NCI-H345 treated with DMSO at 0.1 percent for 48 hours (cell line): ENCODE results near the gene TMEM184B.
"Not testable (repeated sequence)": the region's sequence is repeated elsewhere in the genome, so short reads cannot be mapped to it uniquely, and the experiment has no call there.

Experiments
- DNase-seq: peaks from one replicate; lab custom pipeline; 2025; ENCODE audit not compliant: unreplicated experiment; lab: John Stamatoyannopoulos, UW

TMEM184B gene

GRCh38 chr22:38184788-38185187 lies 88.0 kb downstream of the TMEM184B start:
- no peak for DNase-seq

GRCh38 chr22:38181453-38182200 lies 91.2 kb downstream of the TMEM184B start, which contains the start of gene PLA2G6:
PLA2G6 (minus strand) TSS chr22:38181830; CDS start chr22:38169426, 12,404 bp downstream.
- DNase-seq: peak; percentile 93

GRCh38 chr22:38180841-38181452 lies 91.9 kb downstream of the TMEM184B start:
- no peak for DNase-seq

GRCh38 chr22:38178605-38178937 lies 94.2 kb downstream of the TMEM184B start:
- DNase-seq: not testable (repeated sequence)

GRCh38 chr22:38177926-38178604 lies 94.7 kb downstream of the TMEM184B start:
- DNase-seq: no peak

GRCh38 chr22:38177571-38177925 lies 95.3 kb downstream of the TMEM184B start:
- not testable (repeated sequence) for DNase-seq

- DNase-seq: no peak
These were observed 95.8 kb downstream of the TMEM184B start for GRCh38 chr22:38177044-38177443.

- no peak for DNase-seq
These were observed 96.6 kb downstream of the TMEM184B start for GRCh38 chr22:38176170-38176741.

GRCh38 chr22:38175206-38176118 lies 97.3 kb downstream of the TMEM184B start:
- DNase-seq: no peak

- no peak for DNase-seq
These were observed 98.2 kb downstream of the TMEM184B start for GRCh38 chr22:38174626-38175025.

- no peak for DNase-seq
These were observed 99.2 kb downstream of the TMEM184B start for GRCh38 chr22:38173641-38173906.

- DNase-seq: no peak
These were observed 99.8 kb downstream of the TMEM184B start for GRCh38 chr22:38172832-38173640.

- DNase-seq: no peak
These were observed 100.6 kb downstream of the TMEM184B start for GRCh38 chr22:38171927-38172831.

GRCh38 chr22:38170469-38170868 lies 102.3 kb downstream of the TMEM184B start:
- DNase-seq: no peak
